ENCODE measurements around the gene ARHGEF17. TPM values are rescaled to one million over a fixed set of nuclear protein-coding genes. Genes with fewer than 3 reads are reported as not detected.

The ARHGEF17 gene
- total RNA-seq, 4 donors from 2014 or later: 10.2 to 18.8 (median 14.7) TPM

GRCh38 chr11:73263640-73264039 lies 44.4 kb upstream of the ARHGEF17 start:
- 89 to 91% methylated on average over 2 of the region's 2 CpGs for WGBS, 2 donors
- no peak overlapping the region for H3K4me3 ChIP-seq (ENCODE audit: low read depth, poor library complexity, severe bottlenecking)
- no peak for DNase-seq (ENCODE audit: low spot score in 2 of 2)
- no peak for TF ChIP-seq POLR2A (IDR thresholded peaks at IDR 0.05)
- no peak for TF ChIP-seq CTCF (IDR thresholded peaks at IDR 0.05)
- intact Hi-C loops (cut with DNase I; ENCODE audit: low total_unique reads): loop anchor here (5.0 kb wide), 1 partner anchor 331 kb away; no protein-coding TSS in a partner anchor

GRCh38 chr11:73265278-73265810 lies 42.7 kb upstream of the ARHGEF17 start:
- no peak overlapping the region for H3K4me3 ChIP-seq (ENCODE audit: low read depth, poor library complexity, severe bottlenecking)
- TF ChIP-seq POLR2A (IDR thresholded peaks at IDR 0.05): no peak
- peak in 1 of 2 donors; percentile 26 for DNase-seq (ENCODE audit: low spot score in 2 of 2)
- 83 to 89% methylated on average over 4 of the region's 4 CpGs for WGBS, 2 donors
- intact Hi-C loops (cut with DNase I; ENCODE audit: low total_unique reads): no loop called here

GRCh38 chr11:73265853-73266645 lies 42.0 kb upstream of the ARHGEF17 start:
- no peak overlapping the region for H3K4me3 ChIP-seq (ENCODE audit: low read depth, poor library complexity, severe bottlenecking)
- intact Hi-C loops (cut with DNase I; ENCODE audit: low total_unique reads): no loop called here
- TF ChIP-seq CTCF (IDR thresholded peaks at IDR 0.05) (no peak), POLR2A (IDR thresholded peaks at IDR 0.05) (no peak)
- WGBS, 2 donors: 84 to 91% methylated on average over 3 of the region's 3 CpGs
- no peak for DNase-seq (ENCODE audit: low spot score in 2 of 2)

- peak in 1 of 2 donors; percentile 72 for DNase-seq (ENCODE audit: low spot score in 2 of 2)
- TF ChIP-seq CTCF (IDR thresholded peaks at IDR 0.05) (no peak), POLR2A (IDR thresholded peaks at IDR 0.05) (no peak)
- intact Hi-C loops (cut with DNase I; ENCODE audit: low total_unique reads): no loop called here
- H3K4me3 ChIP-seq (ENCODE audit: low read depth, poor library complexity, severe bottlenecking): no peak overlapping the region
- 78 to 93% methylated on average over 4 of the region's 4 CpGs for WGBS, 2 donors
These were observed 41.4 kb upstream of the ARHGEF17 start for GRCh38 chr11:73266646-73267020.

GRCh38 chr11:73267122-73267846 lies 40.8 kb upstream of the ARHGEF17 start:
- no peak overlapping the region for H3K4me3 ChIP-seq (ENCODE audit: low read depth, poor library complexity, severe bottlenecking)
- intact Hi-C loops (cut with DNase I; ENCODE audit: low total_unique reads): no loop called here
- TF ChIP-seq POLR2A (IDR thresholded peaks at IDR 0.05) (no peak), CTCF (IDR thresholded peaks at IDR 0.05) (no peak)
- peak in 1 of 2 donors; percentile 50 for DNase-seq (ENCODE audit: low spot score in 2 of 2)
- WGBS, 2 donors: 65 to 91% methylated on average over 3 of the region's 3 CpGs

GRCh38 chr11:73267906-73268540 lies 40.1 kb upstream of the ARHGEF17 start:
- intact Hi-C loops (cut with DNase I; ENCODE audit: low total_unique reads): no loop called here
- no peak overlapping the region for H3K4me3 ChIP-seq (ENCODE audit: low read depth, poor library complexity, severe bottlenecking)
- DNase-seq (ENCODE audit: low spot score in 2 of 2): peak in 1 of 2 donors; percentile 56
- no peak for TF ChIP-seq POLR2A (IDR thresholded peaks at IDR 0.05)
- no peak for TF ChIP-seq CTCF (IDR thresholded peaks at IDR 0.05)
- 81 to 90% methylated on average over 8 of the region's 8 CpGs for WGBS, 2 donors

Measured in lower leg skin (tissue), 4 donors.